Fibroblast of lung (primary cell): ENCODE data around the gene PLEKHH2. TPM values are rescaled to one million over a fixed set of nuclear protein-coding genes. Genes with fewer than 3 reads are reported as not detected.
"Not testable (repeated sequence)": the region's sequence is repeated elsewhere in the genome, so short reads cannot be mapped to it uniquely, and the experiment has no call there.

Experiments
- DNase-seq, 2 donors: peaks; one replicate each; pipeline versions ENCODE4 v3.0.0 to v3.0.0-alpha.2; 2010; ENCODE audit warnings: low read depth in 2 of 2
- H2AFZ ChIP-seq: 2 replicates; pipeline ENCODE4 v1.5.1; 2012; ENCODE audit warnings: low read length, control low read depth, inconsistent platforms
- H3K27ac ChIP-seq: 2 replicates; pipeline ENCODE4 v1.5.1; 2011; ENCODE audit warnings: low read length, control low read depth; ENCODE audit not compliant: insufficient read depth
- H3K27me3 ChIP-seq: 2 replicates; pipeline ENCODE4 v1.5.1; 2011; ENCODE audit warnings: mild to moderate bottlenecking, low read length; ENCODE audit not compliant: control insufficient read depth, insufficient read depth
- H3K36me3 ChIP-seq: 2 replicates; pipeline ENCODE4 v1.5.1; 2011; ENCODE audit warnings: low read length; ENCODE audit not compliant: control insufficient read depth, insufficient read depth
- H3K4me1 ChIP-seq: 2 replicates; pipeline ENCODE4 v1.5.1; 2011; ENCODE audit warnings: low read length; ENCODE audit not compliant: control insufficient read depth, insufficient read depth; ENCODE audit errors: extremely low read depth
- H3K4me2 ChIP-seq: 2 replicates; pipeline ENCODE4 v1.5.1; 2011; ENCODE audit warnings: low read length, control low read depth; ENCODE audit not compliant: insufficient read depth; ENCODE audit errors: extremely low read depth
- H3K4me3 ChIP-seq, 4 experiments: fragments of 200-600 bp in 1 of 4; sonication (generic) in 1 of 4; replicated peaks in 1 of 4; 2 replicates each; pipeline ENCODE4 v1.5.1; 2011 to 2016; ENCODE audit warnings: low read length in 4 of 4, low read depth in 3 of 4, mild to moderate bottlenecking in 3 of 4, control low read depth in 2 of 4, inconsistent platforms in 1 of 4, mixed read lengths in 1 of 4; ENCODE audit not compliant: insufficient read depth in 1 of 4; ENCODE audit errors: control extremely low read depth in 1 of 4
- H3K79me2 ChIP-seq: 2 replicates; pipeline ENCODE4 v1.5.1; 2012; ENCODE audit warnings: mild to moderate bottlenecking, low read length, inconsistent platforms; ENCODE audit not compliant: control insufficient read depth, insufficient read depth
- H3K9ac ChIP-seq: 2 replicates; pipeline ENCODE4 v1.5.1; 2011; ENCODE audit warnings: mild to moderate bottlenecking, low read length, control low read depth; ENCODE audit not compliant: insufficient read depth
- H3K9me3 ChIP-seq: 2 replicates; pipeline ENCODE4 v1.5.1; 2012; ENCODE audit warnings: low read depth, low read length; ENCODE audit not compliant: control insufficient read depth, insufficient read depth
- H4K20me1 ChIP-seq: 2 replicates; pipeline ENCODE4 v1.5.1; 2011; ENCODE audit warnings: low read length; ENCODE audit not compliant: control insufficient read depth, insufficient read depth; ENCODE audit errors: extremely low read depth
- EZH2 ChIP-seq: IDR thresholded peaks from 2 replicates; pipeline ENCODE4 v1.5.1; 2012; ENCODE audit warnings: low read length, control low read depth, mild to moderate bottlenecking; ENCODE audit errors: missing control alignments
- polyA plus RNA-seq, 2 donors: library from polyadenylated mRNA; depleted of rRNA in 1 of 2; stranded (reverse) in 1 of 2; unstranded in 1 of 2; fragments of >200 nt; gene quantifications; 2 replicates each; pipeline ENCODE4 v1.2.1, GENCODE V29; 2011 to 2012; ENCODE audit warnings: missing spikeins in 1 of 2
- total RNA-seq: library from RNA; depleted of rRNA; stranded (reverse); fragments of >200 nt; gene quantifications from 2 replicates; pipeline ENCODE4 v1.2.1, GENCODE V29; 2014
- TF ChIP-seq, protein P1 (sequence below), 2 donors: IDR thresholded peaks in 1 of 2; conservative IDR thresholded peaks in 1 of 2; 1 replicate in 1 of 2; 2 replicates in 1 of 2; pipeline ENCODE4 v1.5.1; 2011 to 2012; ENCODE audit warnings: low read length in 2 of 2, control low read depth in 1 of 2, inconsistent platforms in 1 of 2, low read depth in 1 of 2, mild to moderate bottlenecking in 1 of 2

PLEKHH2 gene
- total and polyA plus RNA-seq, 2 donors (not counting 1 experiment from before 2014, with no cell fraction given): 6.9 to 14.0 TPM

DNA sequence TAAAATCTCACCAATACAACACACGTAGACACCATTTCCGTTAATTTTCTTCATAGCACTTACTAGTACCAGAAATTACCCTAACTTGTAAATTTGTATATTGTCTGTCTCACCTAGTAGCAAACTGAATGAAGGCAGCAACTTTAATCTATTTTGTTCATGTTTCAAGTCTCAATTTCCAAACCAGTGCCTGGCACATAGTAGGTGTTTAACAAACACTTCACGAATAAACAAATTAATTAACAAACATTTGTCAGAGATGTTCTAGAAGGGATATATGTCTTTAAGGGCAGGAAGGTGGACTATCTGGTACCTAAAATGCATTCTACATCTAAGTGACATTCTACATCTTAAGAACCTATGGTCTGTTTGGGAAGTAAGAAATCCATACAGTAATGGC lies 42.2 kb upstream of the PLEKHH2 start:
- peaks cover 11% of the 10 kb centered on the region for H3K79me2 ChIP-seq
- H3K36me3 ChIP-seq: no peaks in the 10 kb centered on the region
- H3K4me3 ChIP-seq: peak overlapping the region; percentile 54 to 98 (median 87)
- H2AFZ ChIP-seq: no peak overlapping the region
- no peaks in the 10 kb centered on the region for H3K27me3 ChIP-seq
- H3K27ac ChIP-seq: peak overlapping the region; percentile 94
- no peaks in the 10 kb centered on the region for H4K20me1 ChIP-seq
- no peak for TF ChIP-seq EZH2
- TF ChIP-seq, protein P1, sequence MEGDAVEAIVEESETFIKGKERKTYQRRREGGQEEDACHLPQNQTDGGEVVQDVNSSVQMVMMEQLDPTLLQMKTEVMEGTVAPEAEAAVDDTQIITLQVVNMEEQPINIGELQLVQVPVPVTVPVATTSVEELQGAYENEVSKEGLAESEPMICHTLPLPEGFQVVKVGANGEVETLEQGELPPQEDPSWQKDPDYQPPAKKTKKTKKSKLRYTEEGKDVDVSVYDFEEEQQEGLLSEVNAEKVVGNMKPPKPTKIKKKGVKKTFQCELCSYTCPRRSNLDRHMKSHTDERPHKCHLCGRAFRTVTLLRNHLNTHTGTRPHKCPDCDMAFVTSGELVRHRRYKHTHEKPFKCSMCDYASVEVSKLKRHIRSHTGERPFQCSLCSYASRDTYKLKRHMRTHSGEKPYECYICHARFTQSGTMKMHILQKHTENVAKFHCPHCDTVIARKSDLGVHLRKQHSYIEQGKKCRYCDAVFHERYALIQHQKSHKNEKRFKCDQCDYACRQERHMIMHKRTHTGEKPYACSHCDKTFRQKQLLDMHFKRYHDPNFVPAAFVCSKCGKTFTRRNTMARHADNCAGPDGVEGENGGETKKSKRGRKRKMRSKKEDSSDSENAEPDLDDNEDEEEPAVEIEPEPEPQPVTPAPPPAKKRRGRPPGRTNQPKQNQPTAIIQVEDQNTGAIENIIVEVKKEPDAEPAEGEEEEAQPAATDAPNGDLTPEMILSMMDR (conservative IDR thresholded peaks at IDR 0.05 in 1 of 2, IDR thresholded peaks at IDR 0.05 in 1 of 2; ENCODE audit: low read depth in 1 of 2, low read length in 2 of 2): no peak
- H3K4me2 ChIP-seq: peak overlapping the region; percentile 94
- H3K9me3 ChIP-seq: no peaks in the 10 kb centered on the region
- H3K9ac ChIP-seq: peak overlapping the region; percentile 88
- no peak for DNase-seq
- H3K4me1 ChIP-seq: peaks cover 2% of the 10 kb centered on the region

DNA sequence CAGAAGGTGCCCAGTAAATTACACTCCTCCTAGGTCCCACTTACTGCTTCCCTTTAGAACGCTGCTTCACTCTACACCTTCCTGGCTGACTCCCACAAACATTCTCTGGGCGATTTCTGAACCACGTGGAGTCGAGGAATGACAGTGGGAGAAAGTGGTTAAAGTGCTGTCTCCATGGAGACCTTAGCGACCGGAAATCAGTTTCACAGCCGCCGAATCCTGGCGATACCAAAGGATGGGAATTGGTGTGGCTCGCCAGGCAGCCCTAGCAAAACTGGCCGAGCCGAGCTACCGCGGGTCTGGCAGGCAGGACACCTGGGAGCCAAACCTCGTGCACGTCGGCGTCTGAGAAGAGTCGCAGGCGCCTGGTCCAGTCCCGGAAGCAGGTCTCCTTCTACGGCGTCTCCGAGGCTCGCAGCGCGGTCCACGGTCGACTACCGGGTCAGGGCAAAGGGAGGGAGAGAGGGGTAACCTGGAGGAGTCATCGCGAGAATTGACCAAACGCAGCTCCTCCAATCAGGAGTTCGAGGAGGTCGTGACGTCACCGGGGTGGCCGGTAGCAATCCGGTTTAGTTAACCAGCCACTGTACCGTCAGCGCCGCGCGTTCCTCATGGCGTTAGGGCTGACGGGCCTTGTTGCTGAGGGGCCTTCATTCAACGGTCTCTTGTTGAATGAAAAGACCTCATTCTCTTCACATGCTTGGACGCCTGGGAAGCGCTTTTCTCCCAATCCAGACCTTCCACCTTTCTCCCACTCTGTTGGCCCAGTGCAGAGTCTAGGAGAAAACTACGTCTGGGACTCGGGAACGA lies 41.3 kb upstream of the PLEKHH2 start, which contains the start of gene THADA:
Gene THADA, minus strand, starts transcription at position 436 of the 810 bp plus-strand sequence. CDS start 3,646 bp downstream, outside the sequence.
- TF ChIP-seq EZH2: no peak
- TF ChIP-seq, protein P1 (conservative IDR thresholded peaks at IDR 0.05 in 1 of 2, IDR thresholded peaks at IDR 0.05 in 1 of 2; ENCODE audit: low read depth in 1 of 2, low read length in 2 of 2): no peak
- Histone ChIP-seq H3K9ac (peak within 1 kb of the TSS; percentile 88), H3K4me2 (peak within 1 kb of the TSS; percentile 94), H4K20me1 (no peaks in the 10 kb centered on the region), H3K79me2 (peaks cover 11% of the 10 kb centered on the region), H3K4me1 (peaks cover 2% of the 10 kb centered on the region), H3K4me3 (peak within 1 kb of the TSS; percentile 54 to 98 (median 87)), H2AFZ (peak within 1 kb of the TSS; percentile 95), H3K27ac (peak within 1 kb of the TSS; percentile 94), H3K27me3 (no peaks in the 10 kb centered on the region), H3K36me3 (no peaks in the 10 kb centered on the region), H3K9me3 (no peaks in the 10 kb centered on the region)
- DNase-seq: peak; percentile 99 to 100

DNA sequence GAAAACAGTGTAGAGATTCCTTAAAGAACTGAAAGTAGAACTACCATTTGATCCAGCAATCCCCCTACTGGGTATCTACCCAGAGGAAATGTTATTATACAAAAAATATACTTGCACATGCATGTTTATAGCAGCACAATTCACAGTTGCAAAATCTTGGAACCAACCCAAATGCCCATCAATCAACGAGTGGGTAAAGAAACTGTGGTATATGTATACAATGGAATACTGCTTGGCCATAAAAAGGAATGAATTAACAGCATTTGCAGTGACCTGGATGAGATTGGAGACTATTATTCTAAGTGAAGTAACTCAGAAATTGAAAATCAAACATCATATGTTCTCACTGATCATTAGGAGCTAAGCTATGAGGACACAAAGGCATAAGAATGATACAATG lies 36.5 kb upstream of the PLEKHH2 start:
- H3K4me1 ChIP-seq, H3K27me3 ChIP-seq, H3K9me3 ChIP-seq, DNase-seq, H3K4me3 ChIP-seq, H3K9ac ChIP-seq, H2AFZ ChIP-seq, H3K79me2 ChIP-seq, H3K27ac ChIP-seq, H3K36me3 ChIP-seq, H4K20me1 ChIP-seq, H3K4me2 ChIP-seq: not testable (repeated sequence)
